SU-DHL-6 (cell line): ENCODE data around the gene TMEM43.

Experiments used
- CTCF ChIP-seq: fragments of 200-600 bp; sonication (generic); IDR thresholded peaks from one replicate; pipeline ENCODE4 v1.5.1; 2017; ENCODE audit warnings: antibody characterized with exemption, mild to moderate bottlenecking, low read length, moderate library complexity; ENCODE audit not compliant: insufficient read depth, poor library complexity, severe bottlenecking
- EZH2phosphoT487 ChIP-seq: fragments of 200-600 bp; sonication (generic), shearing (Covaris generic); conservative IDR thresholded peaks from 2 replicates; pipeline ENCODE4 v1.6.1; 2018; ENCODE audit warnings: mild to moderate bottlenecking, antibody characterized with exemption, low read length, moderate library complexity, mixed read lengths

- TF ChIP-seq CTCF = no peak
- no peak for TF ChIP-seq EZH2phosphoT487
Measured at GRCh38 chr3:14137445-14137844, 12.6 kb downstream of the TMEM43 start.
